ENCODE data around the gene PLCXD3.
A peak's percentile ranks its signal among the peaks of the same experiment; 100 is the strongest.

PLCXD3 gene

DNA sequence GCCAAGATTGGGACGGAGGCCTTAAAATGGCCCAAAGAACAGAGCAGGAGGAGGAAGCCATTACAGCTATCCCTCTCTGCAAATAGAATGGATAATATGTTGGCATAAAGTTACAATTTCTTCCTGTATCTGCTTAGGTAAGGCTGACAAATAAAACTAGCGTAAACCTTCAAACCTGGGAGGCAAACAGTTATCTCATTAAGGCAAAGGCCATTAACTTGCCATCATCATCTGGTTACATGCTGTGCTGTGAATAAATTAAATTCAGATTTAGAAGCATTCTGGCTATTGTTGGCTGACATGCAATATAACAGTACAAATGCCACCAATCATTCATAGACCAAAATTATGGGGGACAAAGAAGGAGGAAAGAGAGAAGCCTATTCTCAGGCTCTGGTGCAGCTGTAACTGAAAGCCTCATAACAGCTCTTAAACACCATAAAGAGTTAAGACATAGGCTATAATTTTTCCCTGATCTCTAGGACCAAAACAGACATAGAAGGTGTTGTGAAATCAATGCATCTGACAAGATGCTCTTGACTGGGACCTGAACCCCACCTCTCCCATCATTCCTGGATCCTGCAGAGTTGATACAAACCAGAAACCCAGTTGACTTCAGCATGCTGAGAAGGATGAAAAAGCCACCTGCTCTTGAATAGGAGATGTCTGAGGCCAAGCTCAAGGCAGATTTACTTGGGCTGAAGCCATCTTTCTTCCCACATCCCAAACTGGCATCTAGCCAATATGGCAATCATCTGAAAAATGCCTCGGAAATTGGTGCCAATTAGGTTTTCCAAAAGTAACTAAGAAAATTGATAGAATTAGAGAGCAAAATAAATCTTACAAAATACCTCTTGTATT, 62.5 kb downstream of the PLCXD3 start:
- Mint-ChIP-seq H3K27ac (no peak overlapping the region), H3K4me3 (no peak overlapping the region), H3K9me3 (peaks cover 2% of the 10 kb centered on the region), H3K4me1 (no peaks in the 10 kb centered on the region), H3K27me3 (no peaks in the 10 kb centered on the region), H3K36me3 (no peaks in the 10 kb centered on the region)
- no peak for ATAC-seq

DNA sequence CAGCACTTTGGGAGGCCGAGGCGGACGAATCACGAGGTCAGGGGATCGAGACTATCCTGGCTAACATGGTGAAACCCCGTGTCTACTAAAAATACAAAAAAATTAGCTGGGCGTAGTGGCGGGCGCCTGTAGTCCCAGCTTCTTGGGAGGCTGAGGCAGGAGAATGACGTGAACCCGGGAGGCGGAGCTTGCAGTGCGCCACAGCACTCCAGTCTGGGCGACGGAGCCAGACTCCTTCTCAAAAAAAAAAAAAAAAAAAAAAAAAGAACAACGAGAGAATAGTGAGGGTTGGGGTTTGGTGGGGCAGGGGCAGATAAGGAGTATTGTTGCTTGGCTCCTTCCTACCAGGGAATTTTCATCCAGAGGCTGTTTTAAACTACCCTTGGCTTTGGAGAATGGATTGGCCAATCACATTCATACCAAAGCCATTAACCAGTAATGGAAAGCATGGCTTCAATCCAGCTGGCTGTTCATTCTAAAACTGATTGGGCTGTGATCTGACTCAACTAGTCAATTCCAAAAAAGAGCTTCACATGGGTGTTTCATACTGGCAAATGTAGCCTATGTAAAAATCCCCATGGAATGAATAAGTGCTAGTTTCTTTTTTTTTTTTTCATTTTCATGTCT, 64.4 kb downstream of the PLCXD3 start:
- Mint-ChIP-seq H3K36me3 (no peaks in the 10 kb centered on the region), H3K9me3 (peaks cover 2% of the 10 kb centered on the region), H3K27ac (no peak overlapping the region), H3K27me3 (no peaks in the 10 kb centered on the region), H3K4me1 (no peaks in the 10 kb centered on the region), H3K4me3 (no peak overlapping the region)
- ATAC-seq, result no peak

DNA sequence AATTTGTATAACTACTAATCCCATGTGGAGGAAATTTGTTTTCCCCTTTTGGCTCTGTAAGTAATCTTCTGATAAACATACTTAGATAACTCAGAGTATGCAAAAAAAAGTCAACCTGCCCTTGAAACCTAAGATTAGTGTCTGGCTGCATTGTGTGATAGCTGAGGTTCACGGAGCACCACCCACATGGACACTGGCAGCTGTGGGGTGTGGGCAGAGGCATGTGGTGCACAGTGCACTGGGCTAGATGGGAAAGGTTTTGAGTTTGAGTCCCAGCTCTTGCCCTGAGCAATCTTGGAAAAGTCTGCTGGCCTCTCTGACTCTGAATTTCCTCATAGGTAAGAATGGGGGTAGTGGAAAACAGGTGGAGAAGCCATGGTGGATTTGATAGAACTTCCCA, 75.1 kb downstream of the PLCXD3 start:
- Mint-ChIP-seq H3K4me1 (no peaks in the 10 kb centered on the region), H3K9me3 (no peaks in the 10 kb centered on the region), H3K27ac (no peak overlapping the region), H3K27me3 (no peaks in the 10 kb centered on the region), H3K36me3 (no peaks in the 10 kb centered on the region), H3K4me3 (no peak overlapping the region)
- ATAC-seq, result no peak

DNA sequence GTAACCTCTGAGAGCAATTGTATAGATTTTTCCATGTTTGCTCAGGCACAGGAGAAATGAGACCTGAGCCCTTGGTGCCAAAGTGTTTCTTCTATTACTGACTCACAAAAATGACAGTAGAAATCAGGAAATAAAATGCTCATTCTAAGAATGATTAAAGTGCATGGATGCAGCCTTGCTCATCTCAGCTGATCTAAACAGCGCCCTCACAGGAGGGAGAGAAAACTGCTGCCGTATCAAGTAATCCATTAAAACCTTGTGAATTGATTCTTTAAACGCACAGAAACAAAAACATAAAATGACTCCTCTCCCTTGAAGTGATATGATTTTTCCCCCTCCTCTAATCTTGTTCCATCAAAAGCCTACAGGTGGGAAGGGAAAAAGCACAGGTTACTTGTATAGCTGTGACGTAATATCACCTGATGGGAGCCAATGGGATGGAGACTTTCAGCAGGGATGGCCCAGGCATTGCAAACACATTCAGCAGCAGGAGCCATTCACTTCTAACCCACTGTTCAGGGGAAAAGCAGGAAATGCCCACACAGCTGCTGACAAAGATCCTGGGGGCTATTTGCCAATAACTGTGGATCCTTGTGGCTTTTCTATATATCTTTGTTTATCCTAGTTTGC, 76.7 kb downstream of the PLCXD3 start:
- H3K36me3 Mint-ChIP-seq, result no peaks in the 10 kb centered on the region
- no peaks in the 10 kb centered on the region for H3K9me3 Mint-ChIP-seq
- H3K4me1 Mint-ChIP-seq, result no peaks in the 10 kb centered on the region
- H3K4me3 Mint-ChIP-seq, result no peak overlapping the region
- no peaks in the 10 kb centered on the region for H3K27me3 Mint-ChIP-seq
- no peak overlapping the region for H3K27ac Mint-ChIP-seq
- no peak for ATAC-seq

DNA sequence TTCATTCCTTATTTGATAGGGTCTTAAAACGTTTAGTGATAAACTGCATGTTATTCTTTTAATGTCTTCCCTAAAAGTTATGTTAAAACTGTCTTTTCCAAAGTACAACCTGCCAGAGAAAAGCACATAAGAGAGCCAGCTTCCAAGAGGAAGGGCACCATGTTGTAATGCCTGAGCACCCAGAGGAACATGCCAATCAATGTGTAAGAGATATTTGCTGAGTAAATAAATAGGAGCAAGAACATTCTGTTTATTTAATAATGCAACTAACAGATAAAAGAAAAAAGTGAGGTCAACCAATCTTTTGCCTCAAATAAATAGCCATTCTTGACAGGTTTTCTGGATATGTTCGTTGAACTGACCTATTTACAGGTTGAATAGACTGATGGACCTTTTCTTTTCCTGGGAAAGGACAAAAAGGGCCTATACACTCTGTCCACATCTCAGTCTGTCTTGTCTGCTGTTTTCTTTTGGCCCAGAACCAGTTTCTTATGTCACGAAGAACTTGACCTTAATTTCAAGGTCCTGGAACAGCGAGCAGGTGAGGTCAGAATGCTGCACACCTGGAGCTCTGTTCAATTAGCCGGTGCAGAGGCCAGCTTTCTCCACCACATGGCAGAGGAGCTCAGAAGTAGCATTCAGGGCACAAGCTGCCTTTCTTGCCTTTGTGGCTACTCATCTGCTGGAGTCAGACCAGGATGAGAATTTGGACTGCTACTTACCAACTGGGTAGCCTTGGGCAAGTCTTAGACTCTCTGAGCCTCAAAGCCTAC, 77.7 kb downstream of the PLCXD3 start:
- Mint-ChIP-seq H3K36me3 (no peaks in the 10 kb centered on the region), H3K4me3 (no peak overlapping the region), H3K9me3 (no peaks in the 10 kb centered on the region), H3K27me3 (no peaks in the 10 kb centered on the region), H3K27ac (no peak overlapping the region), H3K4me1 (no peaks in the 10 kb centered on the region)
- ATAC-seq, result no peak

DNA sequence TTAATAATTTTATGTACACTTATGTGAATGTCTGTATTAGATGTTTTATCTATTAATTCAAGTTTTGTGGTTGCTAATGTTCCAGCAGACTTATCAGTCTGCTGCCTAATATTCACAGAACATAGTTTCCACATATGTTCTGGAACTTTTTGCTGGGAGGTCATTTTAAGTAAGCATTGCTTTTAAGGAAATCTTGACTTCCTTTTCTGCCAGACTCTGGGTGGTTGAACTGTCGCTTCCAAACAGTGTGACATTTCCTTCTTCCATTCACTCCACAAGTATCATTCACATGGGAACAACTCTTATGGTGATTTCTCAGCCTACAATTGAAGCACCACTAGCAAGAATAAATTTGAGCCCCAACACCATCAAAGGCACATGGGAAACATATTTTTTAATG, 82.9 kb downstream of the PLCXD3 start:
- H3K9me3 Mint-ChIP-seq, result no peaks in the 10 kb centered on the region
- no peaks in the 10 kb centered on the region for H3K27me3 Mint-ChIP-seq
- no peaks in the 10 kb centered on the region for H3K4me1 Mint-ChIP-seq
- no peak overlapping the region for H3K4me3 Mint-ChIP-seq
- no peak for ATAC-seq
- no peak overlapping the region for H3K27ac Mint-ChIP-seq
- no peaks in the 10 kb centered on the region for H3K36me3 Mint-ChIP-seq

DNA sequence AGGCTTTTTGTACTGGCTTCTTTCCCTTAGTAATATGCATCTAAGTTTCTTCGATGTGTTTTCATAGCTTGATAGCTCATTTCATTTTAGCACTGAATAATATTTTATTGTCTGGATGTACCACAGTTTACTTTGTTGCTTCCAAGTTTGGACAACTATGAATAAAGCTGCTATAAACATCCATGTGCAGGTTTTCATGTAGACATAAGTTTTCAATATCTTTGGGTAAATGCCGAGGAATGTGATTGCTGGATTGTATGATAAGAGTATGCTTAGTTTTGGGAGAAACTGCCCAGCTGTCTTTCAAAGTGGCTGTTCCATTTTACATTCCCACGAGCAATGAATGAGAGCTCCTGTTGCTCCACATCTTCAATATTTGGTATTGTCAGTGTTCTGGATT, 84.7 kb downstream of the PLCXD3 start:
- no peaks in the 10 kb centered on the region for H3K4me1 Mint-ChIP-seq
- no peaks in the 10 kb centered on the region for H3K27me3 Mint-ChIP-seq
- no peaks in the 10 kb centered on the region for H3K9me3 Mint-ChIP-seq
- H3K36me3 Mint-ChIP-seq, result no peaks in the 10 kb centered on the region
- no peak overlapping the region for H3K27ac Mint-ChIP-seq
- ATAC-seq, result no peak
- no peak overlapping the region for H3K4me3 Mint-ChIP-seq

DNA sequence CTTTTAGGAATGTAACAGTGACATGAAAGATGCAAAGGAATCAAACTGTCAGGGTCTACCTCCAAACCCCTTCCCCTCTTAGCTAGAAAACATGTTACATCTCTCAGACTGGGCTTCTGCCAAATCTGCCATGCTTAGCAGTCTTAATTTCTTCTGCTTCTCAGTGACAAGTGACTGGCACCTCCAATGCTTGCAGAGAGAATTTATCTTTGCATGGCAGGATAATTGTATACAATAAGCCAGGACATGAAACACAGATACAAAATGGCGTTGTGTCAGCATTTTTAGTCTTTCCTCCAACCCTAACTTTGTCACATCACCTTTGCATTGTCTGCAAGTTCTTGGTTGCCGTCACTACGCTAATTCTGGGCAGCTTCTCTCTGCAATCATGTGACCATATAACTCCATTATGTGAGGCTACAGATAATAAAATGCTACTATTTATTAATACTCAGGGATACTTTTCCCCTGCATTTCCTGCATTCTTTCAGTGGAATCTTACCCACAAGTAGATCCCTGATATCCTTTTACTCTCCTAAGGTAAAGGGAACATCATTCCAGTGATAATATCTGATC, 89.8 kb downstream of the PLCXD3 start:
- H3K9me3 Mint-ChIP-seq, result peaks cover 2% of the 10 kb centered on the region
- no peaks in the 10 kb centered on the region for H3K4me1 Mint-ChIP-seq
- no peak overlapping the region for H3K4me3 Mint-ChIP-seq
- no peak for ATAC-seq
- H3K27ac Mint-ChIP-seq, result no peak overlapping the region
- H3K36me3 Mint-ChIP-seq, result no peaks in the 10 kb centered on the region
- no peaks in the 10 kb centered on the region for H3K27me3 Mint-ChIP-seq

DNA sequence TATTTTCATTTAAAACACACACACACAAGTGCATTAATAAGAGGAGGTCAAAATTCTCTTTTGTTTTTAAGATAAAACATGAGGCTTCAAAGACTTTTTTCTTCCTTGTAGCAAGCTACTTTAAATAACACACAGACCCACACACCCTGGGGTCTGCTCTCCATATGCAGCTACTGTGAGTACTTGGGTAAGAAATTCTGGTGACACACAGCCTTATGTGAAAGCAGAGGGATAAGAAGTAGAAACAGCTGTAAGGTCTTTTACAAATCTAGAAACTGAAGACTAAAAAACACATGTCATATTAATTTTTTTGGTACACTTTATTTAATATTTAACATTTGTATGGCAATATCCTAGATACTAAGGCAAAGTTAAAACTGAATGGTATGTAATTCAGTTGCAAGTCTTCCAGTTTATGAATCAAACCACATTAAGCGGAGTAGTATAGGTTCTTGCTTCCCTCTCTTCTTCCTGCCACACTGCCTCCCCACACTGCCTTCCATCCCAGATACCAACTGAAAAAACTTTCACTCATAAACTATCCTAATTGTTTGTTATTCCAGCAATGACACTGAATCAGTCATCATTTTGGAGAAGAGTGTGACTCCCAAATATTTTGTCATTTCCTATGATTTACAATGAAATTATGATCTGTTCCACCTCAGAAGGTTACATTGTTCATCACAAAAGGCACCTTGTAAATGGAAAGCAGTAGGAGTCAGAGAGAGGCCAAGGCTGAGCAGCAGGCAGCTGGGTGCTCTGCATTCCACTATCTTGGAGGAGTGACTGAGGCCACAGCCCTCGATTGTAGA, 92.0 kb downstream of the PLCXD3 start:
- H3K27me3 Mint-ChIP-seq, result no peaks in the 10 kb centered on the region
- H3K36me3 Mint-ChIP-seq, result no peaks in the 10 kb centered on the region
- no peak overlapping the region for H3K27ac Mint-ChIP-seq
- H3K9me3 Mint-ChIP-seq, result peaks cover 2% of the 10 kb centered on the region
- H3K4me1 Mint-ChIP-seq, result no peaks in the 10 kb centered on the region
- ATAC-seq, result no peak
- no peak overlapping the region for H3K4me3 Mint-ChIP-seq

DNA sequence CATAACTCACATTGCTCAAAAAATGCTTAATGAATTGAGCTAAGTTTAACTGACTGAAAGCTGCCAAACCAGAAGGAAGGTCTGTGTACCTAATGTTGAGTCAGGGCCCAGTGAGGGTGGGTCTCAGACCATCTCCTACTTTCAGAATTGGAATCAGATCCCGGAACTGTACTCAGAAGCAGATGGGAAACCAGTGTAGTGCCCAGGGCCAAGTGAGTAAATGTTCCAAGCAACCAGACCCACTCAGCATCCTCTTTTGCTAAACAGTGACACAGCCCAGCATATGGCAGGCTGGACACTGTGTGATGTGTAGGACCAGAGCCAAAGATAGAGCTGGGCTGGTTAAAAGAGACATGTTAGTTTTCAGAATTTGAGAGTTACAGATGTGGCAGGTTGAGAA, 94.1 kb downstream of the PLCXD3 start:
- peak; percentile 24 for ATAC-seq
- Mint-ChIP-seq H3K36me3 (no peaks in the 10 kb centered on the region), H3K27ac (no peak overlapping the region), H3K27me3 (no peaks in the 10 kb centered on the region), H3K4me3 (no peak overlapping the region), H3K9me3 (peaks cover 2% of the 10 kb centered on the region), H3K4me1 (no peaks in the 10 kb centered on the region)

DNA sequence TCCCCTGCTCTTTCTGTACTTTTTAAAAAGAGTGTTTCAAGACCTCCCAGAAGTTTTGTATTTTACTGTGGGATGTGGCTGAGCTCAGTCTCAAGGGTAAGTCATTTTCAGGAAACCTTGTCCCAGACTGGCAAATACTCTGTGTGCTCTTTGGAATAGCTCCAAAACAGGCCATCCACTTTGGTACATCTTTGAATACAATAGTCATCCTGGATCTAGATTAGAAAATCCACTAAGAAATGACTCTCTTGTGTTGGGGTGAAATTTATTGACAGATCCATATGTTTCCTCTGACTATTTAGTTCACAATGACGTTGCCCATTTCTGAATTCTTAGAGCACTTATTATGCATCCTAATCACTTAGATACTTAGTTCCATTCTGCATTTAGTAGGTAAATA, 95.2 kb downstream of the PLCXD3 start:
- no peak overlapping the region for H3K4me3 Mint-ChIP-seq
- no peak for ATAC-seq
- H3K4me1 Mint-ChIP-seq, result no peaks in the 10 kb centered on the region
- H3K36me3 Mint-ChIP-seq, result no peaks in the 10 kb centered on the region
- H3K27ac Mint-ChIP-seq, result no peak overlapping the region
- no peaks in the 10 kb centered on the region for H3K27me3 Mint-ChIP-seq
- H3K9me3 Mint-ChIP-seq, result peaks cover 2% of the 10 kb centered on the region

DNA sequence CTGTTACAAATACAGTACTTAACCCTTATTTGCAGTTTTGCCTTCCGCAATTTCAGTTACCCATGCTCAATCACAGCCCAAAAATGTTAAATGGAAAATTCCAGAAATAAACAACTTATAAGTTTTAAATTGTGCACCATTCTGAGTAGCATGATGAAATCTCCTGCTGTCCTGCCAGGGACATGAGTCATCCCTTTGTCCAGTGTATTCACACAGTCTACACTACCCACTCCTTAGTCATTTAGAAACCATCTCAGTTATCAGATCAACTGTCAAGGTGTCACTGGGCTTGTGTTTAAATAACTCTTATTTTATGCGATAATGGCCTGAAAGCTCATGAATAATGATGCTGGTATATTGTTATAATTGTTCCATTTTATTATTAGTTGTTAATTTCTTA, 95.8 kb downstream of the PLCXD3 start:
- H3K27ac Mint-ChIP-seq, result no peak overlapping the region
- H3K36me3 Mint-ChIP-seq, result no peaks in the 10 kb centered on the region
- no peaks in the 10 kb centered on the region for H3K4me1 Mint-ChIP-seq
- H3K27me3 Mint-ChIP-seq, result no peaks in the 10 kb centered on the region
- no peak overlapping the region for H3K4me3 Mint-ChIP-seq
- ATAC-seq, result no peak
- H3K9me3 Mint-ChIP-seq, result peaks cover 2% of the 10 kb centered on the region

DNA sequence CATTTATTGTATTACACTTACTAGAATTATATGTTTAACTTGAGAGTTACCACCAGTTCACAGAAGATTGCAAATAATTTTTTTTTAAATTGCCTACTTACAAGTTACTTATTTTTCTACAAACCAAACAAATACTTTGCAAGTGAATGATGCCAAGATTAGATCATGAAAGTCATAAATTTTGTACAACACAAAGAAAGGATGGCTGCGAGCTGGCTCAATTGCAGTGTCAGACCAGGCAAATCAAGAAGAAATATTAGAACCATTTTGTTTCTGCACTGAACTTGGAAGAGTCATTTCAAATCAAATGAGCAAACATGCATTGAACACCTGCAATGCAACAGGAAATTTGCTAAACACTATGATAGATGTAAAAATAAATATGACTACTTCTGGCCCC, 97.3 kb downstream of the PLCXD3 start:
- Mint-ChIP-seq H3K27ac (no peak overlapping the region), H3K27me3 (no peaks in the 10 kb centered on the region), H3K4me1 (no peaks in the 10 kb centered on the region), H3K36me3 (no peaks in the 10 kb centered on the region), H3K9me3 (no peaks in the 10 kb centered on the region), H3K4me3 (no peak overlapping the region)
- no peak for ATAC-seq

DNA sequence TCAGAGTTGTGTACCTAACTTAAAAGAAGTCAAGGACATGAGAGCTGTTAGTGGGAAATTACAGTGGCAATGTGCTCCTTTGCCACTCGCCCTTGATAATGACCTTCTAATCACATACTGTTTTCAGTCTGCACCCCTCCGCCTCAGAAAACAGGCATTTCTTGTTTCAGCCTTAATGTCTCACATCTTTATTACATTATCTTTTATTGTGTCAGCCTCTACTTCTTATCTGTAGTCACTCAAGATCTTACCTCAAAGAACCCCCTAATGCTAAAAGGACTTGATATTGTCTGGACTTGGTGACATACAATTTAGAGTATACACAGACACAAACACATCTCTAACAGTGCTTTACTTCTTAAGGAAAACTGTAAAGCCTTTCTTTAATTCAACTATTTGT, 97.9 kb downstream of the PLCXD3 start:
- Mint-ChIP-seq H3K9me3 (no peaks in the 10 kb centered on the region), H3K27ac (no peak overlapping the region), H3K27me3 (no peaks in the 10 kb centered on the region), H3K36me3 (no peaks in the 10 kb centered on the region), H3K4me1 (no peaks in the 10 kb centered on the region), H3K4me3 (no peak overlapping the region)
- no peak for ATAC-seq

Measured in stimulated activated memory B cell treated with anti-CD40 and anti-IgM and Interleukin-4, amounts not matched to agents 10 μg/mL and 1 μg/mL and 100 μg/mL, for 72 hours (primary cell).